OCI-LY7 (cell line): ENCODE results near the gene CCK. TPM values are rescaled to one million over a fixed set of nuclear protein-coding genes. Genes with fewer than 3 reads are reported as not detected.

ENCODE experiments used
- BruUV-seq: library from RNA; stranded (reverse); fragments of 400-500 nt; replicated peaks from 2 replicates; lab custom pipeline; 2021; lab: Mats Ljungman, UMichigan
- CTCF ChIA-PET: fragments of 300-600 bp; sonication (Branson Sonifier 250); formaldehyde crosslinking; loops from one replicate; lab custom pipeline; 2022; ENCODE audit warnings: antibody characterized with exemption; ENCODE audit not compliant: unreplicated experiment; lab: Charles Lee
- POLR2A ChIA-PET: fragments of 300-600 bp; sonication (Branson Sonifier 250); formaldehyde crosslinking; loops from one replicate; lab custom pipeline; 2022; ENCODE audit warnings: antibody characterized with exemption; lab: Charles Lee
- DNase-seq: peaks from one replicate; pipeline ENCODE4 v3.0.0-alpha.2; 2015; ENCODE audit warnings: low spot score
- H2AFZ ChIP-seq: fragments of 200-600 bp; sonication (generic), shearing (Covaris generic); 2 replicates; pipeline ENCODE4 v1.6.1; 2014; ENCODE audit warnings: mild to moderate bottlenecking, antibody characterized with exemption, low read length, moderate library complexity
- H3K27ac ChIP-seq: fragments of 200-600 bp; sonication (generic); 2 replicates; pipeline ENCODE4 v1.5.1; 2014; ENCODE audit warnings: mixed run types, low read depth, mild to moderate bottlenecking, moderate library complexity, low read length, inconsistent platforms; ENCODE audit not compliant: poor library complexity, severe bottlenecking
- H3K36me3 ChIP-seq: fragments of 200-600 bp; sonication (generic); 2 replicates; pipeline ENCODE4 v1.6.1; 2014; ENCODE audit warnings: mild to moderate bottlenecking, antibody characterized with exemption, low read length, moderate library complexity, mixed read lengths; ENCODE audit not compliant: insufficient read depth
- H3K4me1 ChIP-seq: fragments of 200-600 bp; sonication (generic); 2 replicates; pipeline ENCODE4 v1.5.1; 2014; ENCODE audit warnings: mild to moderate bottlenecking, low read length; ENCODE audit not compliant: insufficient read depth, poor library complexity, severe bottlenecking
- H3K4me2 ChIP-seq: fragments of 200-600 bp; sonication (generic); 2 replicates; pipeline ENCODE4 v1.6.1; 2014; ENCODE audit warnings: mild to moderate bottlenecking, low read length
- H3K4me3 ChIP-seq: fragments of 200-600 bp; sonication (generic); 2 replicates; pipeline ENCODE4 v1.5.1; 2014; ENCODE audit warnings: mild to moderate bottlenecking, low read depth, low read length; ENCODE audit not compliant: poor library complexity, severe bottlenecking
- H3K79me2 ChIP-seq: fragments of 200-600 bp; sonication (generic); 2 replicates; pipeline ENCODE4 v1.6.1; 2016; ENCODE audit warnings: low read depth, mild to moderate bottlenecking, low read length, moderate library complexity, mixed read lengths; ENCODE audit not compliant: insufficient read depth
- H3K9me2 ChIP-seq: fragments of 200-600 bp; sonication (generic); 2 replicates; pipeline ENCODE4 v1.6.1; 2016; ENCODE audit warnings: mild to moderate bottlenecking, low read length, mixed read lengths; ENCODE audit not compliant: insufficient read depth
- H3K9me3 ChIP-seq: fragments of 200-600 bp; sonication (generic); 2 replicates; pipeline ENCODE4 v1.6.1; 2014; ENCODE audit warnings: mild to moderate bottlenecking, mixed run types, low read length, mixed read lengths
- H4K20me1 ChIP-seq: fragments of 200-600 bp; sonication (generic); 2 replicates; pipeline ENCODE4 v1.6.1; 2014; ENCODE audit warnings: mild to moderate bottlenecking, antibody characterized with exemption, low read length, moderate library complexity, mixed read lengths; ENCODE audit not compliant: insufficient read depth
- CTCF ChIP-seq: fragments of 200-600 bp; sonication (generic); conservative IDR thresholded peaks from 2 replicates; pipeline ENCODE4 v1.5.1; 2014; ENCODE audit warnings: mild to moderate bottlenecking, antibody characterized with exemption, low read length, moderate library complexity, mixed read lengths
- EZH2phosphoT487 ChIP-seq: fragments of 200-600 bp; sonication (generic); IDR thresholded peaks from 2 replicates; pipeline ENCODE4 v1.6.1; 2018; ENCODE audit warnings: low read depth, borderline replicate concordance, mild to moderate bottlenecking, mixed run types, antibody characterized with exemption, low read length, moderate library complexity, mixed read lengths
- intact Hi-C: fragments of 100-400 bp; cut with micrococcal nuclease; formaldehyde crosslinking; loops from one replicate; pipeline ENCODE4 v1.10.0; 2022; ENCODE audit not compliant: unreplicated experiment
- total RNA-seq, 2 experiments: library from RNA; depleted of rRNA in 1 of 2; stranded (reverse); fragments of >200 nt in 1 of 2; shearing (Covaris generic) in 1 of 2; gene quantifications; 2 replicates each; pipeline ENCODE4 v1.2.3, GENCODE V29; 2014 to 2022

Gene CCK
- total RNA-seq, 2 experiments from 2014 or later: not detected

- no peak overlapping the region for H3K4me3 ChIP-seq
- intact Hi-C loops: no loop called here
- peaks cover 43% of the 10 kb centered on the region for H3K4me1 ChIP-seq
- peak overlapping the region; percentile 20 for H3K27ac ChIP-seq
- no peaks in the 10 kb centered on the region for H4K20me1 ChIP-seq
- BruUV-seq: no TSS peak
- H3K36me3 ChIP-seq: peaks cover 83% of the 10 kb centered on the region
- H3K9me2 ChIP-seq: no peaks in the 10 kb centered on the region
- no peak overlapping the region for H3K4me2 ChIP-seq
- no peak overlapping the region for H2AFZ ChIP-seq
- no peak for TF ChIP-seq CTCF
- ChIA-PET CTCF (no interaction called here), POLR2A (interaction anchor here (1.3 to 2.0 kb wide), 2 partner anchors 15 to 20 kb away, joined by 5 to 7 read pairs; no protein-coding TSS in a partner anchor)
- H3K79me2 ChIP-seq: no peaks in the 10 kb centered on the region
- no peaks in the 10 kb centered on the region for H3K9me3 ChIP-seq
- DNase-seq: no peak
Measured at GRCh38 chr3:42214064-42214463, 51.9 kb downstream of the CCK start.

- Histone ChIP-seq H4K20me1 (no peaks in the 10 kb centered on the region), H3K4me3 (no peak overlapping the region), H3K27ac (no peak overlapping the region), H2AFZ (no peak overlapping the region), H3K36me3 (peaks cover 83% of the 10 kb centered on the region), H3K79me2 (no peaks in the 10 kb centered on the region), H3K9me3 (no peaks in the 10 kb centered on the region), H3K4me2 (no peak overlapping the region), H3K4me1 (peaks cover 43% of the 10 kb centered on the region), H3K9me2 (no peaks in the 10 kb centered on the region)
- TF ChIP-seq EZH2phosphoT487: no peak
- TF ChIP-seq CTCF: no peak
- ChIA-PET POLR2A (interaction anchor here (1.3 to 2.0 kb wide), 3 partner anchors 15 to 21 kb away, joined by 5 to 7 read pairs (median 5); no protein-coding TSS in a partner anchor), CTCF (no interaction called here)
- peak; percentile 37 for DNase-seq
- BruUV-seq: no TSS peak
- intact Hi-C loops: no loop called here
Measured at GRCh38 chr3:42213417-42213816, 52.6 kb downstream of the CCK start.

GRCh38 chr3:42210726-42211125, 55.3 kb downstream of the CCK start:
- ChIA-PET POLR2A (interaction anchor here (0.6 to 2.2 kb wide), 5 partner anchors 11 to 225 kb away, joined by 3 to 6 read pairs (median 5); no protein-coding TSS in a partner anchor), CTCF (no interaction called here)
- Histone ChIP-seq H3K4me3 (no peak overlapping the region), H4K20me1 (no peaks in the 10 kb centered on the region), H3K9me2 (no peaks in the 10 kb centered on the region), H3K9me3 (no peaks in the 10 kb centered on the region), H2AFZ (no peak overlapping the region), H3K36me3 (peaks cover 93% of the 10 kb centered on the region), H3K79me2 (no peaks in the 10 kb centered on the region), H3K4me1 (peaks cover 23% of the 10 kb centered on the region), H3K4me2 (no peak overlapping the region), H3K27ac (no peak overlapping the region)
- intact Hi-C loops: no loop called here
- no TSS peak for BruUV-seq
- TF ChIP-seq CTCF: no peak
- no peak for TF ChIP-seq EZH2phosphoT487
- no peak for DNase-seq
